Measurements from ENCODE around the gene STAB1. TPM values are rescaled to one million over a fixed set of nuclear protein-coding genes. Genes with fewer than 3 reads are reported as not detected.

Gene STAB1
- total RNA-seq, 4 donors from 2014 or later = 101 to 127 (median 118) TPM

- no peak for DNase-seq (ENCODE audit: extremely low spot score)
- H3K36me3 ChIP-seq = peaks cover 5 to 78% (median 57%) of the 10 kb centered on the region in 4 donors
- WGBS = 92% methylated on average over 25 of the region's 33 CpGs
Measured at GRCh38 chr3:52521881-52522650, 26.9 kb downstream of the STAB1 start.

GRCh38 chr3:52522651-52523251 lies 27.6 kb downstream of the STAB1 start:
- Histone ChIP-seq H3K27ac (replicated peaks in 1 of 4) (no peak overlapping the region), H3K9me3 (no peaks in the 10 kb centered on the region), H3K36me3 (peaks cover 10 to 79% (median 61%) of the 10 kb centered on the region in 4 donors), H3K4me3 (no peak overlapping the region), H3K27me3 (no peaks in the 10 kb centered on the region), H3K4me1 (peaks cover 27 to 43% (median 34%) of the 10 kb centered on the region in 4 donors)
- DNase-seq (ENCODE audit: extremely low spot score) = no peak
- no peak for TF ChIP-seq POLR2AphosphoS5 (IDR thresholded peaks at IDR 0.05)
- TF ChIP-seq EP300 (IDR thresholded peaks at IDR 0.05) = no peak
- TF ChIP-seq CTCF (IDR thresholded peaks at IDR 0.05) = no peak
- TF ChIP-seq POLR2A (IDR thresholded peaks at IDR 0.05; ENCODE audit: low read depth) = no peak
- intact Hi-C loops (cut with DNase I) = no loop called here
- 95% methylated on average over 13 of the region's 14 CpGs for WGBS

More at GRCh38 chr3:52521881-52522650, 26.9 kb downstream of the STAB1 start:
- intact Hi-C loops (cut with DNase I) = no loop called here
- no peak overlapping the region for H3K27ac ChIP-seq (replicated peaks in 1 of 4)
- H3K27me3 ChIP-seq = no peaks in the 10 kb centered on the region
- no peaks in the 10 kb centered on the region for H3K9me3 ChIP-seq
- peaks cover 26 to 38% (median 31%) of the 10 kb centered on the region in 4 donors for H3K4me1 ChIP-seq
- H3K4me3 ChIP-seq = no peak overlapping the region
- TF ChIP-seq POLR2AphosphoS5 (IDR thresholded peaks at IDR 0.05) = no peak
- TF ChIP-seq CTCF (IDR thresholded peaks at IDR 0.05) = no peak
- no peak for TF ChIP-seq EP300 (IDR thresholded peaks at IDR 0.05)
- TF ChIP-seq POLR2A (IDR thresholded peaks at IDR 0.05; ENCODE audit: low read depth) = no peak

GRCh38 chr3:52523386-52524257 lies 28.5 kb downstream of the STAB1 start:
- no peak overlapping the region for H3K27ac ChIP-seq (replicated peaks in 1 of 4)
- intact Hi-C loops (cut with DNase I) = no loop called here

More at GRCh38 chr3:52523386-52524257, 28.5 kb downstream of the STAB1 start:
- Histone ChIP-seq H3K4me3 (no peak overlapping the region), H3K9me3 (no peaks in the 10 kb centered on the region), H3K27me3 (no peaks in the 10 kb centered on the region), H3K4me1 (peaks cover 25 to 43% (median 36%) of the 10 kb centered on the region in 4 donors), H3K36me3 (peaks cover 15 to 79% (median 66%) of the 10 kb centered on the region in 4 donors)
- no peak for DNase-seq (ENCODE audit: extremely low spot score)
- TF ChIP-seq CTCF (IDR thresholded peaks at IDR 0.05) (no peak), POLR2AphosphoS5 (IDR thresholded peaks at IDR 0.05) (no peak), POLR2A (IDR thresholded peaks at IDR 0.05; ENCODE audit: low read depth) (no peak), EP300 (IDR thresholded peaks at IDR 0.05) (no peak)
- 97% methylated on average over 11 of the region's 26 CpGs for WGBS
